HCT116 (cell line): ENCODE measurements around the gene GOLGA1. TPM values are rescaled to one million over a fixed set of nuclear protein-coding genes. Genes with fewer than 3 reads are reported as not detected.

Experiments
- ATAC-seq: fragments of 200-7000 bp; cut with Tn5 transposase; 2 replicates; pipeline ENCODE4 v1.9.1; 2020; ENCODE audit warnings: mild to moderate bottlenecking, moderate library complexity
- BruUV-seq: library from RNA; stranded (reverse); fragments of 400-500 nt; replicated peaks from 2 replicates; lab custom pipeline; 2021; lab: Mats Ljungman, UMichigan
- CTCF ChIA-PET: fragments of 300-600 bp; sonication (Branson Sonifier 250); formaldehyde crosslinking; loops from one replicate; lab custom pipeline; 2021; ENCODE audit warnings: antibody characterized with exemption; lab: Charles Lee
- POLR2A ChIA-PET: fragments of 300-600, 350-600 bp; sonication (Branson Sonifier 250); formaldehyde crosslinking; loops from one replicate; lab custom pipeline; 2021; ENCODE audit warnings: antibody characterized with exemption; lab: Charles Lee
- RAD21 ChIA-PET, 2 experiments: fragments of 300-600 bp; sonication (Branson Sonifier 250); formaldehyde crosslinking; loops; one replicate each; lab custom pipeline; 2023; ENCODE audit warnings: low total read pairs in 2 of 2; ENCODE audit not compliant: uncharacterized antibody in 2 of 2, unreplicated experiment in 2 of 2, low non-redundant PET in 1 of 2; lab: Charles Lee
- DNase-seq: peaks from one replicate; pipeline ENCODE4 v3.0.0-alpha.2; 2010; ENCODE audit warnings: low read depth, low spot score
- H2AFZ ChIP-seq: fragments of 200-600 bp; shearing (Covaris generic), sonication (generic); 2 replicates; pipeline ENCODE4 v1.6.1; 2017; ENCODE audit warnings: low read depth, mixed run types, mixed read lengths, antibody characterized with exemption, low read length; ENCODE audit not compliant: poor library complexity, severe bottlenecking
- H3K27ac ChIP-seq: 2 replicates; pipeline ENCODE4 v1.5.1; 2012; ENCODE audit warnings: low read depth, low read length
- H3K27me3 ChIP-seq: fragments of 200-600 bp; sonication (generic); 2 replicates; pipeline ENCODE4 v1.6.1; 2016; ENCODE audit warnings: mixed run types, low read length, mixed read lengths; ENCODE audit not compliant: insufficient read depth
- H3K36me3 ChIP-seq, 2 experiments: fragments of 200-500 bp in 1 of 2; fragments of 200-600 bp in 1 of 2; sonication (Bioruptor generic) in 1 of 2; sonication (generic) in 1 of 2; 2 replicates each; pipeline versions ENCODE4 v1.5.1 to v1.6.1; 2014 to 2016; ENCODE audit warnings: low read length in 2 of 2, inconsistent platforms in 1 of 2, mixed read lengths in 1 of 2, mixed run types in 1 of 2; ENCODE audit not compliant: insufficient read depth in 2 of 2, control insufficient read depth in 1 of 2
- H3K4me1 ChIP-seq, 2 experiments: fragments of 200-600 bp in 1 of 2; sonication (generic) in 1 of 2; 2 replicates each; pipeline versions ENCODE4 v1.5.1 to v1.6.1; 2012 to 2017; ENCODE audit warnings: low read length in 2 of 2, inconsistent platforms in 1 of 2, mild to moderate bottlenecking in 1 of 2, mixed read lengths in 1 of 2, mixed run types in 1 of 2, moderate library complexity in 1 of 2; ENCODE audit not compliant: insufficient read depth in 2 of 2, control insufficient read depth in 1 of 2
- H3K4me2 ChIP-seq: fragments of 200-600 bp; sonication (generic); 2 replicates; pipeline ENCODE4 v1.6.1; 2017; ENCODE audit warnings: mixed run types, low read length, mixed read lengths
- H3K4me3 ChIP-seq, 2 experiments: fragments of 200-600 bp in 1 of 2; sonication (generic) in 1 of 2; replicated peaks in 1 of 2; 2 replicates each; pipeline ENCODE4 v1.5.1; 2011 to 2016; ENCODE audit warnings: low read length in 2 of 2, control low read depth in 1 of 2, low read depth in 1 of 2, mild to moderate bottlenecking in 1 of 2, mixed read lengths in 1 of 2, mixed run types in 1 of 2
- H3K79me2 ChIP-seq: fragments of 200-600 bp; sonication (generic); 2 replicates; pipeline ENCODE4 v1.6.1; 2017; ENCODE audit warnings: mild to moderate bottlenecking, mixed run types, low read length, moderate library complexity, mixed read lengths; ENCODE audit not compliant: insufficient read depth
- H3K9ac ChIP-seq: fragments of 200-600 bp; sonication (generic); 2 replicates; pipeline ENCODE4 v1.6.1; 2016; ENCODE audit warnings: low read length, mixed read lengths
- H3K9me2 ChIP-seq: fragments of 200-600 bp; sonication (generic), shearing (Covaris generic); 2 replicates; pipeline ENCODE4 v1.6.1; 2017; ENCODE audit warnings: mixed run types, mild to moderate bottlenecking, moderate library complexity; ENCODE audit not compliant: insufficient read depth
- H3K9me3 ChIP-seq, 2 experiments: fragments of 200-500 bp in 1 of 2; fragments of 200-600 bp in 1 of 2; sonication (Bioruptor generic) in 1 of 2; sonication (generic) in 1 of 2; 2 replicates each; pipeline ENCODE4 v1.6.1; 2014 to 2017; ENCODE audit warnings: low read length in 2 of 2, mixed read lengths in 2 of 2, inconsistent platforms in 1 of 2, low read depth in 1 of 2, mild to moderate bottlenecking in 1 of 2, mixed run types in 1 of 2, moderate library complexity in 1 of 2; ENCODE audit not compliant: control insufficient read depth in 1 of 2, insufficient read depth in 1 of 2
- H4K20me1 ChIP-seq: fragments of 200-600 bp; sonication (generic), shearing (Covaris generic); 2 replicates; pipeline ENCODE4 v1.6.1; 2017; ENCODE audit warnings: mixed run types, mild to moderate bottlenecking, moderate library complexity; ENCODE audit not compliant: insufficient read depth
- CBX3 ChIP-seq: IDR thresholded peaks from 2 replicates; pipeline ENCODE4 v1.6.1; 2012; ENCODE audit warnings: low read depth
- CEBPB ChIP-seq: IDR thresholded peaks from 2 replicates; pipeline ENCODE4 v1.6.1; 2012; ENCODE audit warnings: low read depth
- EGR1 ChIP-seq: IDR thresholded peaks from 2 replicates; pipeline ENCODE4 v1.6.1; 2012; ENCODE audit warnings: low read depth
- EZH2phosphoT487 ChIP-seq: fragments of 200-600 bp; IDR thresholded peaks from 2 replicates; pipeline ENCODE4 v1.6.1; 2018; ENCODE audit warnings: antibody characterized with exemption, borderline replicate concordance
- FOSL1 ChIP-seq: IDR thresholded peaks from 2 replicates; pipeline ENCODE4 v1.6.1; 2012; ENCODE audit warnings: low read depth
- MAX ChIP-seq: IDR thresholded peaks from 2 replicates; pipeline ENCODE4 v1.6.1; 2012
- POLR2A ChIP-seq: IDR thresholded peaks from 2 replicates; pipeline ENCODE4 v1.7.0; 2011; ENCODE audit warnings: borderline replicate concordance; ENCODE audit not compliant: insufficient read depth, insufficient read length; ENCODE audit errors: extremely low read depth
- POLR2AphosphoS5 ChIP-seq: IDR thresholded peaks from 2 replicates; pipeline ENCODE4 v1.6.1; 2011; ENCODE audit warnings: mild to moderate bottlenecking, low read depth, low read length, moderate library complexity
- RAD21 ChIP-seq: IDR thresholded peaks from 2 replicates; pipeline ENCODE4 v1.6.1; 2012; ENCODE audit warnings: low read depth, mild to moderate bottlenecking
- SIN3A ChIP-seq: IDR thresholded peaks from 2 replicates; pipeline ENCODE4 v1.6.1; 2012; ENCODE audit warnings: low read depth
- SP1 ChIP-seq: IDR thresholded peaks from 2 replicates; pipeline ENCODE4 v1.6.1; 2012; ENCODE audit warnings: low read depth
- SRF ChIP-seq: IDR thresholded peaks from 2 replicates; pipeline ENCODE4 v1.6.1; 2012; ENCODE audit warnings: low read depth
- TCF7L2 ChIP-seq: IDR thresholded peaks from 2 replicates; pipeline ENCODE4 v1.7.0; 2011; ENCODE audit warnings: borderline replicate concordance, inconsistent platforms; ENCODE audit not compliant: insufficient read depth, insufficient read length; ENCODE audit errors: extremely low read depth
- YY1 ChIP-seq: IDR thresholded peaks from 2 replicates; pipeline ENCODE4 v1.6.1; 2011; ENCODE audit warnings: low read length, low read depth, moderate library complexity, mild to moderate bottlenecking; ENCODE audit not compliant: insufficient replicate concordance; ENCODE audit errors: extremely low read depth
- ZBTB33 ChIP-seq: IDR thresholded peaks from 2 replicates; pipeline ENCODE4 v1.6.1; 2011; ENCODE audit warnings: mild to moderate bottlenecking, low read length, moderate library complexity; ENCODE audit not compliant: insufficient replicate concordance; ENCODE audit errors: extremely low read depth
- ZFX ChIP-seq: fragments of 450-650 bp; IDR thresholded peaks from 2 replicates; pipeline ENCODE4 v1.6.1; 2017
- intact Hi-C: fragments of 100-400 bp; cut with micrococcal nuclease; formaldehyde crosslinking; loops from 2 replicates; pipeline ENCODE4 v1.10.0; 2022
- total RNA-seq: library from RNA; stranded (reverse); gene quantifications from one replicate; pipeline ENCODE4 v1.2.1, GENCODE V29; 2021; ENCODE audit not compliant: unreplicated experiment
- TF ChIP-seq, protein P1 (sequence below), 3 experiments: fragments of 200-600 bp in 1 of 3; sonication (generic) in 1 of 3; IDR thresholded peaks in 2 of 3; conservative IDR thresholded peaks in 1 of 3; 2 replicates each; pipeline ENCODE4 v1.5.1; 2012 to 2017; ENCODE audit warnings: low read depth in 2 of 3, low read length in 2 of 3, antibody characterized with exemption in 1 of 3, borderline replicate concordance in 1 of 3, control low read depth in 1 of 3, mild to moderate bottlenecking in 1 of 3, mixed read lengths in 1 of 3, mixed run types in 1 of 3, moderate library complexity in 1 of 3; ENCODE audit not compliant: insufficient read depth in 1 of 3

The GOLGA1 gene
- total RNA-seq, 1 experiment from 2014 or later: 13.1 TPM

DNA sequence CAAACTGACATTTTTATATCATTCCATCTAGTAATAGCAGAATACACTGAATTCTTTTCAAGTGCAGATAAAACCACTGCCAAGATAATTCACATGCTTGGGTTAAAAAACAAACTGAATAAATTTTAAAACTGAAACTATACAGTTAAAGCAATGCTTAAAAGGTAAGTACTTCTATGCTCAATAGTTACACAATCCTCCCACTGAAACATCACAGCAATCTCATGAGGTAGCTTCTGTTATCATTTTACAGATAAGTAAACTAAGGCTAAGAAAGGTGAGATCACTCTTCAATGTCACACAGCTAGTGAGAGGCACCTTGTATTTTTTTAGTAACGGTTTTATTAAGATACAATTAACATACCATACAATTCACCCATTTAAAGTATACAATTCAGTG is 13.4 kb upstream of the GOLGA1 start:
- CTCF ChIA-PET: no interaction called here

GRCh38 chr9:124950050-124950718 is 9.3 kb upstream of the GOLGA1 start:
- Histone ChIP-seq H3K4me3 (no peak overlapping the region), H3K36me3 (no peaks in the 10 kb centered on the region), H2AFZ (no peak overlapping the region), H3K9me2 (no peaks in the 10 kb centered on the region), H4K20me1 (no peaks in the 10 kb centered on the region), H3K9me3 (no peaks in the 10 kb centered on the region), H3K9ac (no peak overlapping the region), H3K79me2 (no peaks in the 10 kb centered on the region), H3K27ac (no peak overlapping the region), H3K4me1 (peaks cover 2 to 5% of the 10 kb centered on the region in 2 experiments; a peak in 1 of 4 replicates), H3K27me3 (no peaks in the 10 kb centered on the region), H3K4me2 (no peak overlapping the region)
- RAD21 ChIA-PET: no interaction called here
- intact Hi-C loops: no loop called here
- CTCF ChIA-PET: no interaction called here
- BruUV-seq: no TSS peak
- no peak for DNase-seq
- POLR2A ChIA-PET: no interaction called here
- no peak for ATAC-seq
- TF ChIP-seq POLR2AphosphoS5: no peak
- no peak for TF ChIP-seq POLR2A
- no peak for TF ChIP-seq RAD21
- no peak for TF ChIP-seq YY1
- no peak for TF ChIP-seq SRF
- TF ChIP-seq MAX: no peak
- no peak for TF ChIP-seq SIN3A
- no peak for TF ChIP-seq ZBTB33
- TF ChIP-seq TCF7L2: no peak
- TF ChIP-seq SP1: no peak
- no peak for TF ChIP-seq EGR1
- TF ChIP-seq EZH2phosphoT487: no peak
- no peak for TF ChIP-seq CBX3
- TF ChIP-seq, protein P1, sequence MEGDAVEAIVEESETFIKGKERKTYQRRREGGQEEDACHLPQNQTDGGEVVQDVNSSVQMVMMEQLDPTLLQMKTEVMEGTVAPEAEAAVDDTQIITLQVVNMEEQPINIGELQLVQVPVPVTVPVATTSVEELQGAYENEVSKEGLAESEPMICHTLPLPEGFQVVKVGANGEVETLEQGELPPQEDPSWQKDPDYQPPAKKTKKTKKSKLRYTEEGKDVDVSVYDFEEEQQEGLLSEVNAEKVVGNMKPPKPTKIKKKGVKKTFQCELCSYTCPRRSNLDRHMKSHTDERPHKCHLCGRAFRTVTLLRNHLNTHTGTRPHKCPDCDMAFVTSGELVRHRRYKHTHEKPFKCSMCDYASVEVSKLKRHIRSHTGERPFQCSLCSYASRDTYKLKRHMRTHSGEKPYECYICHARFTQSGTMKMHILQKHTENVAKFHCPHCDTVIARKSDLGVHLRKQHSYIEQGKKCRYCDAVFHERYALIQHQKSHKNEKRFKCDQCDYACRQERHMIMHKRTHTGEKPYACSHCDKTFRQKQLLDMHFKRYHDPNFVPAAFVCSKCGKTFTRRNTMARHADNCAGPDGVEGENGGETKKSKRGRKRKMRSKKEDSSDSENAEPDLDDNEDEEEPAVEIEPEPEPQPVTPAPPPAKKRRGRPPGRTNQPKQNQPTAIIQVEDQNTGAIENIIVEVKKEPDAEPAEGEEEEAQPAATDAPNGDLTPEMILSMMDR (IDR thresholded peaks at IDR 0.05 in 2 of 3, conservative IDR thresholded peaks at IDR 0.05 in 1 of 3; ENCODE audit: borderline replicate concordance in 1 of 3, insufficient read depth in 1 of 3, low read depth in 2 of 3, low read length in 2 of 3): no peak
- no peak for TF ChIP-seq CEBPB
- TF ChIP-seq ZFX: no peak
- no peak for TF ChIP-seq FOSL1

More for the DNA sequence above, 13.4 kb upstream of the GOLGA1 start:
- Histone ChIP-seq H3K9ac (no peak overlapping the region), H2AFZ (no peak overlapping the region), H3K27me3 (no peaks in the 10 kb centered on the region), H3K4me1 (peaks cover 2 to 5% of the 10 kb centered on the region in 2 experiments; a peak in 1 of 4 replicates), H3K9me3 (no peaks in the 10 kb centered on the region), H3K27ac (no peak overlapping the region), H3K79me2 (no peaks in the 10 kb centered on the region), H3K9me2 (no peaks in the 10 kb centered on the region), H4K20me1 (no peaks in the 10 kb centered on the region), H3K4me2 (no peak overlapping the region), H3K36me3 (no peaks in the 10 kb centered on the region), H3K4me3 (no peak overlapping the region)
- BruUV-seq: no TSS peak
- no peak for TF ChIP-seq FOSL1
- intact Hi-C loops: no loop called here
- DNase-seq (no peak), ATAC-seq (no peak)
- ChIA-PET POLR2A (interaction anchor here (0.6 kb wide), 1 partner anchor 188 kb away, joined by 4 read pairs; no protein-coding TSS in a partner anchor), RAD21 (no interaction called here)
